ENCODE results near the gene ASTN2. TPM values are rescaled to one million over a fixed set of nuclear protein-coding genes. Genes with fewer than 3 reads are reported as not detected.

Gene ASTN2
- total RNA-seq, 4 donors from 2014 or later = 0.97 to 4.7 (median 3.0) TPM

DNA sequence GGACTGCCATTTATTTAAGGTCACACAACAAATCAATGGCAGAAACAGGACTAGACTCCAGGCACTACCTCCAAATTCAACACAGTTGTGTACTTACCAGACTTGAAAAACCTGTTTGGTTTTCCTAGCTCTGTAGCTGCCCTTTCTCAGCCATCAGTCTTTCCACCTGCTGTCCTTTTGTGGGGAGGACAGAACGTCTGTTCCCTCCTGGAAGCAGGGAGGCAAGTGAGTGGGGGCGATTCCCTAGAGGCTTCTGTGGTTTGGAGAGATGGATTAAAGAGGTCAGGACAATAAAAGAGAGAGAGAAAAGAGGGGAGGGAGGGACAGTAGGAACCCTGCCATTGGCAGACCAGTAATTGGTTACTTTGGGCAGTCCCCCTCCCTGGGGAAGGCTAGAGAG lies 14.7 kb downstream of the ASTN2 start:
- WGBS, 2 donors = 16 to 21% methylated on average over 2 of the region's 2 CpGs
- H3K4me3 ChIP-seq (ENCODE audit: low read depth, poor library complexity, severe bottlenecking) = no peak overlapping the region

GRCh38 chr9:117395151-117395650 lies 19.7 kb downstream of the ASTN2 start:
- 78 to 79% methylated on average over 5 of the region's 5 CpGs for WGBS, 2 donors
- TF ChIP-seq CTCF (IDR thresholded peaks at IDR 0.05) (no peak), POLR2A (IDR thresholded peaks at IDR 0.05) (no peak)
- no peak for DNase-seq (ENCODE audit: low spot score in 2 of 2)
- intact Hi-C loops (cut with DNase I; ENCODE audit: low total_unique reads) = no loop called here
- no peak overlapping the region for H3K4me3 ChIP-seq (ENCODE audit: low read depth, poor library complexity, severe bottlenecking)

More for the DNA sequence above, 14.7 kb downstream of the ASTN2 start:
- DNase-seq (ENCODE audit: low spot score in 2 of 2) = no peak
- no peak for TF ChIP-seq POLR2A (IDR thresholded peaks at IDR 0.05)
- TF ChIP-seq CTCF (IDR thresholded peaks at IDR 0.05) = no peak
- intact Hi-C loops (cut with DNase I; ENCODE audit: low total_unique reads) = no loop called here

DNA sequence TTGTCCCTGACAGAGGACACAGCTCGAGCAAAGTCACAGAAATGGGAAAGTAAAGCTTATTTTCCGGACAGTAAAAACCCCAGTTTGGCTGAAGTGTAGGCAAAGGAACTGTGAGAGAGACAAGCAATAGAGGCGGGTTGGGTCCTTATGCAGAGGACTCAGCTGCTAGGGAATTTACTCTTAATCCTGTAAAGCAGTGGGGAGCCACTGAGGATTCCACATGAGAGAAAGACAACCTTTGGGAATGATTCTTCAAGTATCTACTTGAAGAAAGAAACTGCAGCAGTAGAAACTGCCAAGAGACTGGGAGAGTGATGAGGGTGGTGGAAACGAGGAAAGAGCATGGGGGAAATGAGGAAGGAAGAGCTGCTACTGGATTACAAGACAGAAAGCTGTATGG lies 20.2 kb downstream of the ASTN2 start:
- no peak overlapping the region for H3K4me3 ChIP-seq (ENCODE audit: low read depth, poor library complexity, severe bottlenecking)
- intact Hi-C loops (cut with DNase I; ENCODE audit: low total_unique reads) = no loop called here
- DNase-seq (ENCODE audit: low spot score in 2 of 2) = no peak
- TF ChIP-seq CTCF (IDR thresholded peaks at IDR 0.05) = no peak
- no peak for TF ChIP-seq POLR2A (IDR thresholded peaks at IDR 0.05)
- WGBS, 2 donors = 70 to 72% methylated on average over 4 of the region's 4 CpGs

- no peak overlapping the region for H3K4me3 ChIP-seq (ENCODE audit: low read depth, poor library complexity, severe bottlenecking)
- intact Hi-C loops (cut with DNase I; ENCODE audit: low total_unique reads) = no loop called here
- no peak for DNase-seq (ENCODE audit: low spot score in 2 of 2)
- TF ChIP-seq CTCF (IDR thresholded peaks at IDR 0.05) (no peak), POLR2A (IDR thresholded peaks at IDR 0.05) (no peak)
- WGBS, 2 donors = 59 to 75% methylated on average over 2 of the region's 2 CpGs
Observed at GRCh38 chr9:117392992-117393391, 21.9 kb downstream of the ASTN2 start.

GRCh38 chr9:117387422-117387821 lies 27.4 kb downstream of the ASTN2 start:
- DNase-seq (ENCODE audit: low spot score in 2 of 2) = no peak
- TF ChIP-seq CTCF (IDR thresholded peaks at IDR 0.05) (no peak), POLR2A (IDR thresholded peaks at IDR 0.05) (no peak)
- H3K4me3 ChIP-seq (ENCODE audit: low read depth, poor library complexity, severe bottlenecking) = no peak overlapping the region
- intact Hi-C loops (cut with DNase I; ENCODE audit: low total_unique reads) = no loop called here
- 46 to 51% methylated on average over 3 of the region's 3 CpGs for WGBS, 2 donors

DNA sequence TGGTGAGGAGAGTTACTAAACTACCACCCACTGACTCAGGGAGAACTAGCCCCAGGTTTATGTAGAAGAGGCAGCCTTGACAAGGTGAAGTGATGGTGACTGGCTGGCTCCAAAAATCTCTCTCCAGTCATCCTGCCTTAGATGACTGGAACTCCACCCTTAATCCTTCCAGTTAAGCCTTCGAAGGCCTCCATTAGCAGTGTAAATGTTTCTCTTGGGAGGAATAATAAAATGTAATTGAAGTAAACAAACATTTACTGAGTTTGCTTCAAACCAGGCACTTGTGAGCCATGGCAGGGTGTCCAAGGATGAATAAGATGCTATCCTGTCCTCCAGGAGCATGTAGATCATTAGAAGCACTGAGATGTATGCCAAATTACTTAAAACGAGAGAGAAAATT lies 35.5 kb downstream of the ASTN2 start:
- H3K4me3 ChIP-seq (ENCODE audit: low read depth, poor library complexity, severe bottlenecking) = no peak overlapping the region
- TF ChIP-seq CTCF (IDR thresholded peaks at IDR 0.05) = no peak
- TF ChIP-seq POLR2A (IDR thresholded peaks at IDR 0.05) = no peak
- 69 to 78% methylated on average over 2 of the region's 2 CpGs for WGBS, 2 donors
- intact Hi-C loops (cut with DNase I; ENCODE audit: low total_unique reads) = no loop called here
- DNase-seq (ENCODE audit: low spot score in 2 of 2) = no peak

All from lower leg skin (tissue), 4 donors.